ENCODE data around the gene LINC00305. TPM values are rescaled to one million over a fixed set of nuclear protein-coding genes. Genes with fewer than 3 reads are reported as not detected.

LINC00305 gene
- total RNA-seq, 2 experiments from 2014 or later, result not detected

DNA sequence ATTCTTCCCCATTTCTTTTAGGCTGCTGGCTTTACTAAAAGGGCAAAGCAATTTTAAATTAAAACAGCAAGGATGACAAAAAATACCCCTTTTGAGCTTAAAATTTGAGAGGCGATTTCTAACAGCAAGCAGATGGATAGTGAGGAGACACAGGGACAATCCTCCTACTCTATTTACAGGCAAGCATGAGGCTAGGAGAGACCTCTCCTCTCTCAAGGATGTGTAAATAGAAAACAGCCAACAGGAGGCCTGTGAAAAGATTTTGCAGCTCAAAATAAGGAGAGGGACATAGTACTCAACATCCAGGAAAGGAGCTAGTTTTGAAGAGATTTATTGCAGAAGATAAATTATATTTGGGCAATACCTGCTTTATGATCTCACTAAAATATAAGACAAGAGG is 53.8 kb downstream of the LINC00305 start:
- no peak for DNase-seq (ENCODE audit: low spot score)
- H4K20me1 ChIP-seq (ENCODE audit: insufficient read depth, low read length), result no peaks in the 10 kb centered on the region
- H3K9me3 ChIP-seq (ENCODE audit: low read length), result no peaks in the 10 kb centered on the region
- peaks cover 14% of the 10 kb centered on the region for H3K4me1 ChIP-seq (ENCODE audit: insufficient read depth, low read length, poor library complexity, severe bottlenecking)
- ChIA-PET POLR2A (no interaction called here), CTCF (ENCODE audit: unreplicated experiment) (no interaction called here)
- no peak overlapping the region for H2AFZ ChIP-seq (ENCODE audit: low read length)
- no peak overlapping the region for H3K4me2 ChIP-seq (ENCODE audit: low read length)
- intact Hi-C loops (cut with micrococcal nuclease; ENCODE audit: unreplicated experiment), result loop anchor here (5.0 kb wide), 1 partner anchor 312 kb away; no protein-coding TSS in a partner anchor
- H3K4me3 ChIP-seq (ENCODE audit: low read depth, low read length, poor library complexity, severe bottlenecking), result no peak overlapping the region
- H3K9me2 ChIP-seq (ENCODE audit: insufficient read depth, low read length), result no peaks in the 10 kb centered on the region
- TF ChIP-seq, protein P1, sequence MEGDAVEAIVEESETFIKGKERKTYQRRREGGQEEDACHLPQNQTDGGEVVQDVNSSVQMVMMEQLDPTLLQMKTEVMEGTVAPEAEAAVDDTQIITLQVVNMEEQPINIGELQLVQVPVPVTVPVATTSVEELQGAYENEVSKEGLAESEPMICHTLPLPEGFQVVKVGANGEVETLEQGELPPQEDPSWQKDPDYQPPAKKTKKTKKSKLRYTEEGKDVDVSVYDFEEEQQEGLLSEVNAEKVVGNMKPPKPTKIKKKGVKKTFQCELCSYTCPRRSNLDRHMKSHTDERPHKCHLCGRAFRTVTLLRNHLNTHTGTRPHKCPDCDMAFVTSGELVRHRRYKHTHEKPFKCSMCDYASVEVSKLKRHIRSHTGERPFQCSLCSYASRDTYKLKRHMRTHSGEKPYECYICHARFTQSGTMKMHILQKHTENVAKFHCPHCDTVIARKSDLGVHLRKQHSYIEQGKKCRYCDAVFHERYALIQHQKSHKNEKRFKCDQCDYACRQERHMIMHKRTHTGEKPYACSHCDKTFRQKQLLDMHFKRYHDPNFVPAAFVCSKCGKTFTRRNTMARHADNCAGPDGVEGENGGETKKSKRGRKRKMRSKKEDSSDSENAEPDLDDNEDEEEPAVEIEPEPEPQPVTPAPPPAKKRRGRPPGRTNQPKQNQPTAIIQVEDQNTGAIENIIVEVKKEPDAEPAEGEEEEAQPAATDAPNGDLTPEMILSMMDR (conservative IDR thresholded peaks at IDR 0.05; ENCODE audit: low read length), result no peak
- no peak for TF ChIP-seq EZH2phosphoT487 (IDR thresholded peaks at IDR 0.05; ENCODE audit: borderline replicate concordance, low read depth, low read length)
- H3K79me2 ChIP-seq (ENCODE audit: insufficient read depth, low read depth, low read length), result no peaks in the 10 kb centered on the region
- BruUV-seq (replicated peaks), result no TSS peak
- no peak overlapping the region for H3K27ac ChIP-seq (ENCODE audit: low read depth, low read length, poor library complexity, severe bottlenecking)
- no peaks in the 10 kb centered on the region for H3K36me3 ChIP-seq (ENCODE audit: insufficient read depth, low read length)

DNA sequence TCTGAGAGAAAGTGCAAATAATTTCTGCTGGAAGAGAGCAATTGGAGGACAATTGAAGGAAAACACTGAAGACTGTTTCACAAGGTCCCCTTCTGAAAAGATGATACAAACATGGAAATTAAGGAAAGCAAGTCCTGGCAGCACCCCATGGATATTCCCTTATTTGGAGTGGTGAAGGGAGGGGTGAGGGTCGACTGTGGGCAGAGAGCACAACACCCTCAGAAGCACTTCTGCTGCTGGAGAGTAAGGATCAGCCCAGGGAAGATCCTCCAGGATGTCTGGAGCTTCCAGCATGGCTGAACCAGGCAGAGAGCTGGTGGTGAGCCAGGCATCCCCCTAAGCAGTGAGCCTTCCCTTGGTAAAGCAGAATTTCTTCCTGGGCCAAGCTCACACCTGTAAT is 54.7 kb downstream of the LINC00305 start:
- intact Hi-C loops (cut with micrococcal nuclease; ENCODE audit: unreplicated experiment), result no loop called here
- no peaks in the 10 kb centered on the region for H3K9me2 ChIP-seq (ENCODE audit: insufficient read depth, low read length)
- no peaks in the 10 kb centered on the region for H4K20me1 ChIP-seq (ENCODE audit: insufficient read depth, low read length)
- H3K4me2 ChIP-seq (ENCODE audit: low read length), result no peak overlapping the region
- no peak for DNase-seq (ENCODE audit: low spot score)
- no peaks in the 10 kb centered on the region for H3K79me2 ChIP-seq (ENCODE audit: insufficient read depth, low read depth, low read length)
- POLR2A ChIA-PET, result no interaction called here
- no peaks in the 10 kb centered on the region for H3K9me3 ChIP-seq (ENCODE audit: low read length)
- H2AFZ ChIP-seq (ENCODE audit: low read length), result no peak overlapping the region
- CTCF ChIA-PET (ENCODE audit: unreplicated experiment), result no interaction called here
- H3K4me1 ChIP-seq (ENCODE audit: insufficient read depth, low read length, poor library complexity, severe bottlenecking), result peaks cover 6% of the 10 kb centered on the region
- TF ChIP-seq, protein P1 (conservative IDR thresholded peaks at IDR 0.05; ENCODE audit: low read length), result no peak
- TF ChIP-seq EZH2phosphoT487 (IDR thresholded peaks at IDR 0.05; ENCODE audit: borderline replicate concordance, low read depth, low read length), result no peak
- BruUV-seq (replicated peaks), result no TSS peak
- no peak overlapping the region for H3K4me3 ChIP-seq (ENCODE audit: low read depth, low read length, poor library complexity, severe bottlenecking)
- H3K36me3 ChIP-seq (ENCODE audit: insufficient read depth, low read length), result no peaks in the 10 kb centered on the region
- H3K27ac ChIP-seq (ENCODE audit: low read depth, low read length, poor library complexity, severe bottlenecking), result no peak overlapping the region

DNA sequence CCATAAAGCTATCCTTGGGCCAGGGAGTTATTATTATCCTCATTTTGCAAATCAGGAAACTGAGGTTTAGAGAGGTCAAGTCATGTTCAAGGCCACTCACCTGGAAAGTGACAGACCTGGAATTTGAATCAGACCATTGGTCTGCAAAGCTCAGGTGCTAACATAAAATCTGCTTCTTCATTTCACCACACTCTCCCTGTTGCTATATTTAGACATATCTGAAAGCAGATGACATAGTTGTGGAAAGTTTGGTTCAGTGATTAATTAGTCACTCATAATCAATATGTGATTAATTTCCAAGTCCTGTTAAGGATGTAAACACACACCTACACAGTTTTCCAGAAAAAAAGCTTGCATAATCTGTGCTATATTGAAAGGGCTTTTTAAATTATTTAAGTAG is 57.4 kb downstream of the LINC00305 start:
- H3K9me2 ChIP-seq (ENCODE audit: insufficient read depth, low read length), result no peaks in the 10 kb centered on the region
- no peak overlapping the region for H2AFZ ChIP-seq (ENCODE audit: low read length)
- no TSS peak for BruUV-seq (replicated peaks)
- H3K4me3 ChIP-seq (ENCODE audit: low read depth, low read length, poor library complexity, severe bottlenecking), result no peak overlapping the region
- DNase-seq (ENCODE audit: low spot score), result no peak
- no peaks in the 10 kb centered on the region for H3K4me1 ChIP-seq (ENCODE audit: insufficient read depth, low read length, poor library complexity, severe bottlenecking)
- H4K20me1 ChIP-seq (ENCODE audit: insufficient read depth, low read length), result no peaks in the 10 kb centered on the region
- no peaks in the 10 kb centered on the region for H3K9me3 ChIP-seq (ENCODE audit: low read length)
- H3K27ac ChIP-seq (ENCODE audit: low read depth, low read length, poor library complexity, severe bottlenecking), result no peak overlapping the region
- H3K36me3 ChIP-seq (ENCODE audit: insufficient read depth, low read length), result no peaks in the 10 kb centered on the region
- H3K4me2 ChIP-seq (ENCODE audit: low read length), result no peak overlapping the region
- no peaks in the 10 kb centered on the region for H3K79me2 ChIP-seq (ENCODE audit: insufficient read depth, low read depth, low read length)
- TF ChIP-seq, protein P1 (conservative IDR thresholded peaks at IDR 0.05; ENCODE audit: low read length), result no peak
- TF ChIP-seq EZH2phosphoT487 (IDR thresholded peaks at IDR 0.05; ENCODE audit: borderline replicate concordance, low read depth, low read length), result no peak
- ChIA-PET CTCF (ENCODE audit: unreplicated experiment) (no interaction called here), POLR2A (no interaction called here)
- intact Hi-C loops (cut with micrococcal nuclease; ENCODE audit: unreplicated experiment), result no loop called here

Measured in OCI-LY7 (cell line).